ENCODE results near the gene PRRT4. TPM values are rescaled to one million over a fixed set of nuclear protein-coding genes. Genes with fewer than 3 reads are reported as not detected.

Gene PRRT4
- total RNA-seq, 1 experiment from 2014 or later: 0.24 TPM

DNA sequence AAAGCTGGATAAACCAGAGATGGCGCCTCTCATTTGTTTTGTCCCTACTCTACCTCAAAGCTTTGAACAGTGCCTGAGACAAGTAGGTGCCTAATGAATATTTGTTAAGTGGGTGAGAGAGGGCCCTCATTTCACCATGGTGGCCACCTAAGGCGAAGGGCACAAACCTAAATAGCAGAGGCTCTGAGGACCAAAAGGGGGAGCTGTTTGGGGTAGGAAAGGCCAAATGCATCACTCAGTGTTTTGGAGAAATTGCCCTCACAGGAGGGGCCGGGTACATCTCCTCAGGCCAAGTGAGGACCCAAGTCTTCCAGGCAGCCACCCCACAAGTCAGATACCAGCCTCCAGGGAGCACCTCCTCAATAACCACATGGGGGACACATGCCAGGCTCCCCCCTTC is 34.3 kb upstream of the PRRT4 start:
- Histone ChIP-seq H2BK120ac (ENCODE audit: low read depth, low read length, poor library complexity, severe bottlenecking) (no peak overlapping the region), H3K18ac (ENCODE audit: insufficient read length, low read depth, low read length) (no peak overlapping the region), H3K4ac (ENCODE audit: low read depth, low read length) (no peak overlapping the region), H4K8ac (replicated peaks; ENCODE audit: insufficient read length, low read depth, low read length) (no peak overlapping the region), H4K5ac (ENCODE audit: insufficient read length, low read depth, low read length) (no peak overlapping the region), H3K79me2 (ENCODE audit: insufficient read depth, low read length) (no peaks in the 10 kb centered on the region), H2AFZ (ENCODE audit: low read length) (no peak overlapping the region), H3K23ac (ENCODE audit: insufficient read length, low read depth, low read length) (no peak overlapping the region), H3K14ac (ENCODE audit: insufficient read depth, low read length) (no peak overlapping the region), H3K27me3 (ENCODE audit: insufficient read depth, low read length) (no peaks in the 10 kb centered on the region), H2BK15ac (ENCODE audit: low read depth, low read length) (no peak overlapping the region), H2BK20ac (ENCODE audit: low read depth, low read length, poor library complexity, severe bottlenecking) (no peak overlapping the region), H4K20me1 (ENCODE audit: control insufficient read depth, insufficient read depth, insufficient read length) (no peaks in the 10 kb centered on the region), H3K56ac (ENCODE audit: insufficient read length, low read depth, low read length) (no peak overlapping the region), H4K91ac (ENCODE audit: insufficient read length, low read depth, low read length) (no peak overlapping the region), H3K23me2 (ENCODE audit: insufficient read length, low read depth, low read length, poor library complexity, severe bottlenecking) (no peaks in the 10 kb centered on the region), H3K9ac (ENCODE audit: extremely low read depth, insufficient read length, low read length) (no peak overlapping the region), H3K4me1 (ENCODE audit: insufficient read depth, low read length) (no peaks in the 10 kb centered on the region), H3K4me2 (ENCODE audit: insufficient read depth, insufficient read length, low read length) (no peak overlapping the region), H3K27ac (ENCODE audit: insufficient read length, low read depth, low read length) (no peak overlapping the region), H2BK5ac (ENCODE audit: insufficient read length, low read length) (no peak overlapping the region), H2AK5ac (ENCODE audit: insufficient read length, low read length) (no peak overlapping the region), H3K9me3 (ENCODE audit: control insufficient read depth, low read depth, low read length) (no peaks in the 10 kb centered on the region), H3T11ph (ENCODE audit: low read length) (no peak overlapping the region), H2BK12ac (ENCODE audit: insufficient read length, low read depth, low read length) (no peak overlapping the region), H3K79me1 (ENCODE audit: insufficient read depth, low read depth, low read length, poor library complexity, severe bottlenecking) (no peaks in the 10 kb centered on the region)
- H3K9me3 Mint-ChIP-seq: no peaks in the 10 kb centered on the region
- WGBS (ENCODE audit: extremely low coverage, insufficient read length, low lambda C conversion rate): no CpG with 5 or more reads among the region's 3 CpGs
- peaks cover 0 to under 1% of the 10 kb centered on the region in 2 experiments; a peak in 1 of 4 replicates for H3K4me1 Mint-ChIP-seq
- H3K36me3 Mint-ChIP-seq (ENCODE audit: insufficient read depth in 1 of 3, low read depth in 3 of 3): peaks cover 8 to 22% (median 15%) of the 10 kb centered on the region in 3 experiments
- H3K4me3 Mint-ChIP-seq: no peak overlapping the region
- TF ChIP-seq, protein P1, sequence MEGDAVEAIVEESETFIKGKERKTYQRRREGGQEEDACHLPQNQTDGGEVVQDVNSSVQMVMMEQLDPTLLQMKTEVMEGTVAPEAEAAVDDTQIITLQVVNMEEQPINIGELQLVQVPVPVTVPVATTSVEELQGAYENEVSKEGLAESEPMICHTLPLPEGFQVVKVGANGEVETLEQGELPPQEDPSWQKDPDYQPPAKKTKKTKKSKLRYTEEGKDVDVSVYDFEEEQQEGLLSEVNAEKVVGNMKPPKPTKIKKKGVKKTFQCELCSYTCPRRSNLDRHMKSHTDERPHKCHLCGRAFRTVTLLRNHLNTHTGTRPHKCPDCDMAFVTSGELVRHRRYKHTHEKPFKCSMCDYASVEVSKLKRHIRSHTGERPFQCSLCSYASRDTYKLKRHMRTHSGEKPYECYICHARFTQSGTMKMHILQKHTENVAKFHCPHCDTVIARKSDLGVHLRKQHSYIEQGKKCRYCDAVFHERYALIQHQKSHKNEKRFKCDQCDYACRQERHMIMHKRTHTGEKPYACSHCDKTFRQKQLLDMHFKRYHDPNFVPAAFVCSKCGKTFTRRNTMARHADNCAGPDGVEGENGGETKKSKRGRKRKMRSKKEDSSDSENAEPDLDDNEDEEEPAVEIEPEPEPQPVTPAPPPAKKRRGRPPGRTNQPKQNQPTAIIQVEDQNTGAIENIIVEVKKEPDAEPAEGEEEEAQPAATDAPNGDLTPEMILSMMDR (conservative IDR thresholded peaks at IDR 0.05): peak; percentile 51
- H3K27ac Mint-ChIP-seq: no peak overlapping the region
- no peak for DNase-seq
- H3K27me3 Mint-ChIP-seq (ENCODE audit: low read depth): no peaks in the 10 kb centered on the region

All from H9 (cell line).